Middle frontal gyrus (tissue), 1 donor: ENCODE results near the gene ZNF121.

ENCODE experiments used
- DNase-seq: peaks from one replicate; pipeline ENCODE4 v3.0.0-alpha.2; 2015; ENCODE audit warnings: low spot score; ENCODE audit errors: extremely low spot score

ZNF121 gene

GRCh38 chr19:9538183-9539058 lies 45.9 kb downstream of the ZNF121 start, which contains the start of gene ZNF426:
Gene ZNF426, minus strand, starts transcription at chr19:9538645. Its CDS starts 2,413 bp downstream, at chr19:9536232.
- peak; percentile 75 for DNase-seq

- DNase-seq, result no peak
These were observed 48.4 kb downstream of the ZNF121 start for GRCh38 chr19:9535934-9536333.

DNA sequence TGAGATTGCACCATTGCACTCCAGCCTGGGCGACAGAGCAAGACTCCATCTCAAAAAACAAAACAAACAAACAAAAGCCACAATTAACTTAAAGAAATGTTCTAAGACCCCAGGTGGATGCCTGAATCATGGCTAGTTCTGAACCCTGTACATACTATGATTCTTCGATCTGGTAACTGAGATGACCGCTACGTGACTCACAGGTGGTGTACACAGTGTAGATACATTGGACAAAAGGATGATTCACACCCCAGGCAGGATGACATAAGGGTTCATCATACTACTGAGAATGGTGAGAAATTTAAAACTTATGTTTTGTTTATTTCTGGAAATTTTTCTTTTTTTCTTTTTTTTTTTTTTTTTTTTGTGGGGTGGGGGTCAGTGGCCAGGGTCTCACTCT lies 52.4 kb downstream of the ZNF121 start:
- DNase-seq, result no peak

GRCh38 chr19:9528757-9529336 lies 55.5 kb downstream of the ZNF121 start:
- no peak for DNase-seq

DNA sequence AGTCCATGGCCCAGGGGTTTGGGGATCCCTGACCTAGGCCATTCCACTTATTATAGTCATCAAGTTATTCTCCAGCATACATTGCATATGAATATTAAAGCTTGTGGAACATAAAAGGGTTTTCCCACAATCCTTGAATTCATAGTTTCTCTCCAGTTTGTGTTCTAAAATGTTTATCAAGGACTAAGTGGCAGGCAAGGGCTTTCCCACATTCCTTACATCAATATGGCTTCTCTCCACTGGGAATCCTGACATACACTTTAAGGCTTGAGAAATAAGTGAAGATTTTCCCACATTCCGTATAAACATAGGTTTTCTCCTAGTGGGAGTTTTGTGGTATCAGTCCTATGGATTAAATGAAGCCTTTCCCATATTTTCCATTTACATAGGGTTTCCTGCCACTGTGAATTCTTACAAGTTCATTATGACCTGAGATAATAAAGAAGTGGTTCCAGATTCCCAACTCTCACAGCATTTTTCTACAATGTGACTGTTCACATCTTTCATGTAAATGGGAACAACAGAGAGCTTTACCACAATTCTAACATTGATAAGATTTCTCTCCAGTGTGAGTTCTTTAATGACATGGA lies 60.3 kb downstream of the ZNF121 start:
- DNase-seq, result no peak
